GM18517 (cell line): ENCODE measurements around the gene WWOX.
A peak's percentile ranks its signal among the peaks of the same experiment; 100 is the strongest.

Source experiments
- ATAC-seq: cut with Tn5 transposase; IDR thresholded peaks from one replicate; pipeline ENCODE4 v1.9.1; 2021; ENCODE audit warnings: mild to moderate bottlenecking, moderate library complexity; ENCODE audit not compliant: unreplicated experiment

The WWOX gene

DNA sequence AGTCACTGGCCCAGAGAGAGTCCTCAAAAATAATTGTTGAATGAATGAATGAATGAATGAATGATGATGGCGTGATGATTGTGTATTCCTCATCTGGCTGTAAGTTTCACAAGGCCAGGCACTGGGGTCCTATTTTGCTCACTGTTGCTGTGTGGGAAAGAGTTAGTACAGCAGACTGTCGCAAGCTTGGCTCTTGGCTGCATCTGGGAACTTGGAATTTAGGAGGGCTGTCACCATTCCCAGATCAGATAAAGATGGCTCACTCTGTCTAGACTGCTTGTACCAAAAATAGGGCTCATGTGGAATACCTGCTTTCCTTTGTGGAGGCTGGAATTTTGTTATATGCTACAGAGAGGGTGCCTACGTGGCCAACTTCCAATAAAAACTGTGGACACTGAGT is 530.6 kb downstream of the WWOX start:
- ATAC-seq: no peak

DNA sequence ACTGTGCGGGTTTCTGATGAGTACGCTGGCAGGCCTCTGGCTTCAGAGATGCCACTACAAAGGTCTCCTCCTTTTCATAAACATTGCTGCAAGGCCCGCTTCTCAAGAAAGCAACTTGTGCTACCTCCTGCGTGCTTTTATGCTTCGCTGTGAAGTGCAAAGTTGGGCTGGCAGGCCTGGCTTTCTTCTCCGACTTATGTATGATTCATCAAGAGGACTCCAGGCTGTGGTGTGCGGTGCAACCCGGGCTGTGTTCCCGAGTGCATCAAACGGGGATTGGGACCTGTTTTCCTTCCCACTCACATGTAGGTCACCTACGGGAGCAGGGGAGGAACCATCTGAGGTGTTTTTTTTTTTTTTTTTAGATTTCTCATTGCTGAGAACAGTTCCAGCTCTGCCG is 534.1 kb downstream of the WWOX start:
- ATAC-seq: no peak

DNA sequence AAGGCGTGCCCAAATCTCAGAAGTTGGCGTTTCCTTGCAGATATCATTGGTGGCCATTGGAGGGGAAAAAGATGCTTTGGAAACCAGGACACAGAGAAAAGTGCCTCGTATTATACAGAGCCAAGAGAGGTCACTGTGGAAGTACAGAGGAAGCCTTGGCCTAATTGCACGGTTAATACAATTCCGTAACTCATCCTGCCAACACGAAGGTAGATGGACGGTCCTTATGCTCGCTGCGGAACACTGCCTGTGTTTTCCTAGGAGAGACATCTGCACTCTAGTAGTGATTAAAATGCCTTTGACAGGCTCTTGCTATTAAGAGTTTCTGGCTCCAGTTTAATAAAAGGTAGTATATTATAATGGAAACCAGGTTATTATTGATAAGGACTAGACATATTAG is 536.4 kb downstream of the WWOX start:
- ATAC-seq: no peak

DNA sequence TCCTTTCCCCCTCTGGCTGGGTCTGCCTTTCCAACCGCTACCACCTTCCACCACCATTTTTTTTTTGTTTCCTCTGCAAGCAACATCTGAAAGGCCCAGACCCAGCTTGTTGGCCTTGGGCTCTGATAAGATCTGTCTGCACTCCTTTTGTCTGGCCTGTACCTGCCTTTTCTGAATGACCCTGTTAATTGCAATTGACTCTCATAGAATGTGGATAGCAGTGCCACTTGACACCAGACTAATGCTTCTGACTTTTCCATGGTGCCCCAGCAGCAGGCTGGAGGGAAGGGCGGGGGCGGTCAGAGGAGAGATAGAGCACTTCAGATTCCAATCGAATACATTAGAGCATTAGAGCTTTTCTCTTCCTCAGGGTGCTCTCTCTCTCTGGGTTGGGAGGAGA is 538.9 kb downstream of the WWOX start:
- no peak for ATAC-seq

DNA sequence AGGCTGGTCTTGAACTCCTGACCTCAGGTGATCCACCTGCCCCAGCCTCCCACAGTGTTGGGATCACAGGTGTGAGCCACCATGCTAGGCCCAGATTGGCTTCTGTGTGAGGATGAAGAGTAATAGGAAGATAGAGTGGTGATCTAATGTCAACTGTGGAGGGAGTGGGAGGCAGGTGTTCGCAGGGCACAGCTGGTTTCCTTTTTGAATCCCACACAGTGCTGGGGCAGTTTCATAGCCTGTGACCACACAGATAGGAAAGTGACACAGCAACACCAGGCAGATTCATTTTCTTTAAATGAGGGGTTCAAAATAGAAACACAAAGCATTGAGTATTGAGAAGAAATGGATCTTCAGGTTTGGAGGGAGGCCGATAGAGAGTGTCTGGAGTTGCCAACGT is 540.3 kb downstream of the WWOX start:
- ATAC-seq: peak; percentile 70

DNA sequence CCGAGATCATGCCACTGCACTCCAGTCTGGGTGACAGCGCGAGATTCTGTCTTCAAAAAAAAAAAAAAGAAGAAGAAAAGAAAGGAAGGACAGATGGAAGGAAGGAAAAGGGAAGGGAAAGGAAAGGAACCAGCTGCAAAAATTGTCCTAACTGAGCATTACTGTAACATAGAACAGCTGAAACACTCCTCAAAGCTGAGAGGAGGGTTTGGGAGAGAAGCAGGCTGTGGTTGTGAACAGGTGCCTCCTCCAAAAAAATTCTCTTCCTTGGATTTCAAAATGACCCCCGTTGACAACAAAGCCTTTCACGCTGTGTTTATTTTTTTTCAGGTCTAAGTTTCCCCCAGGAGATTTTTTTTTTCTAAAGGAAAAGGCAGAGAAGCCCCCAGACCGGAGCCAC is 541.4 kb downstream of the WWOX start:
- no peak for ATAC-seq

DNA sequence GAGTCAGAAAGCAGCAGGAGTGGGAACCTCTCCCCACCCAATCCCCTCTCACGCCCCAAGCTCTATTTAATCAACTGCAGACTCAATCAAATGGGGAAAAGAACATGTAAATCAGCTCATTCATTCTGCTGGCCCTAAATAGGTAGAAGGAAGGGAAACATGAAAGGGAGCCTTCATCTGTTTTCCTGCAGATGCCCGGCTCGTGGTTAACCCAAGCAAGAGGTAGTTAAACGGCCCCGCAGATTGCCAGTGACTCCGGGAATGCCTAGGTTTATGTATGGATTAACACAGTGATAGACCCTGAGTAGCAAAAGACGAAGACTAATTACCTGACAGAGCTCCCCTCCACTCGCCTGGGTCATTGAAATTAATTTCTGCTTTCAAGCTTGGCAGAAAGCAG is 542.0 kb downstream of the WWOX start:
- ATAC-seq: no peak

DNA sequence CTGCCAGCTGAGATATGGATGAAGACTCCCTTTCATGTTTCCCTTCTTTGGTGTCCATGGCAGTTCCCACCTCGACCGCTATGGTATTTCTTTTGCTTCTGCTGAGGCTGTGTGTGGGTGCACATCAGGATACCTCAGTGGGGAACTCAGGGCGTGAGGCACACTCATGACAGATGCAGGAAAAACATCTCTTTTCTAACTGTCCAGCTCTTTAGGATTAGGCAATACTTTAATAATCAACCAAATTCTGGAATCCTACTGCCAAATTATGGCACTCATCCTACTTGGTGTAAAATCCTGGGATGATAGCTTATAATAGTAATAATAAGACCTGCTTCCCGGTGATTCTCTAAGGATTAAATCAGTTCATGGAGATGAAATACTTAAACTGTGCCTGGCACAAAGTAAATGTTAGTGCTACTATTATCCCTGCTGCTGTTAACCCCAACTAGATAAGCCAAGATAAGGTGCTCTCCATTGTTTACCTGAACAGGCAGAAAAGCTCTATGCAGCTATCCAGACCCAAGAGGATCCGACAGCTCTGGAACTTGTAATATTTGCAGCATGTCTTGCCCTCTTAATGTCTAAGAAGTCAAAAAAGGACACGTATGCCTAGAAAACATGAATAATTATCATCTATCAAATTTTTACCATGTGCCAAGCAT is 543.3 kb downstream of the WWOX start:
- no peak for ATAC-seq

DNA sequence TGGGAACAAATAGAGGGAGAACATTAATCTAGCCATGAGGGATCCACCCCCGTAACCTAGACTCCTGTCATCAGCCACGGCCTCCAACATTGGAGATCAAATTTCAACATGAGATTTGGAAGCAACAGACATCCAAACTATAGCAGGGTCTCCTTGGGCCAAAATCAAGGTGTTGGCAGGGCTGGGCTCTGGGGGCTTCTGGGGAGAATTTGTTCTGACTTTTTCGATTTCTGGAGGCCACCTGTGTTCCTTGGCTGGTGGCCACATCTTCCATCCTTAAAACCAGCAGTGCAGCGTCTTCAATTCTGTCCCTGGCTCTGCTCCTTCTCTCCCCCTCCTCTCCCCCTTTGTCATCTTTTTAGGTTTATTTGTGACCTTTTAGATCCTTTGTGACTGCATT is 546.2 kb downstream of the WWOX start:
- no peak for ATAC-seq

DNA sequence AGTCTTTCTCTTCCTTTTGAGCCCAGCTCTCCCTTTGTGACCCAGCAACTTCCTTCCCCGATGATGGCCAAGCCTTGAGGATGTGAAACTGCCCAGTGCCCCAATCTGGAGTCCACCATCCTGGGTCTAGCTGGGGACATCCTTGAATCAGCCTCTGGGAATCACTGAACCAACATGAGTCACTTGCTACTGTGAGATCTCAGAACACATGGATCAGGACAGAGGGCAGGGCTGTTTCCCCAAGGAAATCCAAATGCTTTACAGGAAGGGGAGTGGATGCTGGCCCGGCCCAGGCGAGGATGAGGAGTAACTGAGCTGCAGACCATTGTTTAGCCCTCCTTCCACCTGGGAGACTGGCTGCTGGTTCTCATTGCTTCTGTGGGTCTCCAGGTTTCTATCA is 547.6 kb downstream of the WWOX start:
- no peak for ATAC-seq

DNA sequence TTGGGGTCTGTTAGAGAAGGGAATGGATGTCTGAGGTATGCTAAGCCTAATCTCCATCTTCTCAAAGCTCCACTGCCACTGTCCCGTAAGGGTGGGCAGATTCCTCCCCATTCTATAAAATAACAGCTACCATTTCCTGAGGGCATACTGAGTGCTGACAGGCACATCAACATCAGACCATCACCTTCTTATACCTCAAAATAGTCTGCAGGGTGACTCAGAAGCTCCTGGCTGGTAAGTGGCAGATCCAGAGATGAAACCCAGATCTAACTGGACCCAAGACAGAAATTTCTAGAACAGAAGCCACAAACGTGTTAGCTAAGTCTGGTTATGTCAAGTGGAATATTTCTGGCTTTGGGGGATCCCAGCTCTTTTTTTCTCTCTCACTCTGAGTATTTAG is 548.0 kb downstream of the WWOX start:
- ATAC-seq: no peak

DNA sequence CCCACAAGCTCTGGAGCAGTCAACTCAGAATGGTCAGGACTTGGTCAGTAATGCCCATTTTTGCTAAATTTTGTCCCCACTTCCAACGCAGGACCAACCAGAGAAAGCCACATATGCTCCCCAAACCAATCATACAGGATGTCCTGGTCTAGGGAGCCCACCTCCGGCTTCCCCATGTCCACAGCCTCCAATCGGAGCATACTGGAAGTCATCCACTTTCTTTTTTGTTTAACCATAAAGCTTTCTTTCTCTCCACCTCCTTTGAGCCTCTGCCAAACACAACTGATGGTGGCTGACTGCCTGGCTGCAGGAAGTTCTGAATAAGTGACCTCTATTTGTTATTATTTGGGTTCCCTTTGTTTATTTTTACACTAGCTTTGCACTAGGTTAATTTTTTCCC is 549.1 kb downstream of the WWOX start:
- no peak for ATAC-seq

DNA sequence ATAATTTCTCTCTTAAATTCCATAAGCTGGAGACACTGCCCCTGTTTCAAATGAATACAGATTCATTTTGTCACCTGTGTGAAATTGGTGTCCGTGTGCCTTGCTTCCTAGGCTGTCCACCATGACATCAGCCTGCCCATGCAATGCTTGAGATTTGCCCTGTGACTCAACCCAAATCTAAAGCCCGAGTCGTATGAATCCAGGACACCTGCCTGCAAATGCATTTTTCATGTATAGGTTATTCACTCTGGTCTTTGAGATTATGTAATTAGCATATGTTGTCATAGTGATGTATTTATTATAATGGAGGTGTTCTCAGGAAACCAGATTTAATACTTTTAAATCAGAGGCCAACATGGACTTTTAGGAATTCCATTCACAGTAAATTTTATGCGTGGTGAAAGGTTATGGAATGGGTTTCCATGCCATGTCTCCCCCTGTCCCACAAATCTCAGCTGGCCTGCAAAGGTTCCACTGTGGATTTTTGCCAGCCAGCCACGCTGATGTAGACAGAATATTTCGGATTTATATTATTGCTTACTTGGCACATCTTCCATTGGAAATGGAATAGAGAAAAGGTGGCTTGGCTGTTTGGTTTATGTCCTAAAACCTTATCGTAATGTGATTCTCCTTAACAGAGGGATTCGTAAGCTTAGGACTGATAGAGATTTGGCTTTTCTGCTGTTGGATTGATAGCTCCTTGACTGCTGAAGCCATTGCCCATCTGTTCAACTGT is 551.1 kb downstream of the WWOX start:
- no peak for ATAC-seq

DNA sequence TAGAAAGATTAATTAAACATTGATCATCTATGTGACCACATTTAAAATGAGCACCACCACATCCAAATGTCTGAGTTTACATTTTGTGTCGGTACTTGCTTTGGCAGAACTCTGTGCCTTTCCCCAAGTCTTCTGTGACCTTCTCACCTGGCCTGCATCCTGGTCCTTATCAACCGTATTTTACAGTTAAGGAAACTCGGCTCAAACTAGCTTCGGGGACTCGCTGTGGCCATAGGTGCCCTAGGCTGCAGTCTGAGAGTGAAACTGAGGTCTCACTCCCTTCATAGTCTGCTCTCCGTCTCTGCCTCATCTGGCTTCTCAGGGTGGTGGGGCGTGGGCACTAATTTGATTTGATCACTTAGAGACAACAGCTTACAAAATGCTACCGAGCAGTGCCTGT is 555.5 kb downstream of the WWOX start:
- no peak for ATAC-seq

DNA sequence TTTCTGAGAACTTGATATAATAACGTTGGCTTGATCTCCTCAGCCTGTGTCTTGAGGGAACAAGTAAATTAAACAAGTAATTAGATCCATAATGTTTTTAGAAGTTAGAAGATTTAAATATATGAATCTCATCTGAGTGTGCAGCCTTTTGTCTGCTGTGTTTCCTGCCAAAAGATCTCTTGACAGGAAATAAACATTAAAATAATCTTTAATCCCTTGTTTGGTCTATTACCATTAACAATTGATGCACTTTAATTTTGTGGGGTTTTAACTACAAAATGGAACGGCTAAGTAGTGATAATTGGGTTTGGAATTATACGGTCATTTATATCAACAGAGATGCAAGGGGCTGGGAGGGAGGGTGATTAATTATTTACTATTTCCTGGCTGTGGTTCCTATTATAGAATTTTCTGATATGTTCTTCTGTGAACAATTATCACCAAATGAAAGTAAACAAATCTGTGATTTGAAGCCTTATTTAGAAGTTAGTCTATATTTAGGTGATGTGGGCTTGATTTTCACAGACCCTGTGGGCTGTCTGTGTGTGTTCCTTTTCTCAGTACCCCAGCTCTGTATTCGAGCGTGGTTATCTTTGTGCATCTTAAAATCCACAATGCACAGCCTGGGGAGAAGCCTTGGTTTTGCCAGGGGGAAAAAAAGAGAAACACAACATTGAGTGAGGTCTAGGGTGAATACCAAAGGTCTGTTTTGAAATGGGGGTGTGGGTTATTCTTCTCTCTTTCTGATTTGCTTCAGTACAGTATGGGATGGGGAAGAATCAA is 556.1 kb downstream of the WWOX start:
- no peak for ATAC-seq

DNA sequence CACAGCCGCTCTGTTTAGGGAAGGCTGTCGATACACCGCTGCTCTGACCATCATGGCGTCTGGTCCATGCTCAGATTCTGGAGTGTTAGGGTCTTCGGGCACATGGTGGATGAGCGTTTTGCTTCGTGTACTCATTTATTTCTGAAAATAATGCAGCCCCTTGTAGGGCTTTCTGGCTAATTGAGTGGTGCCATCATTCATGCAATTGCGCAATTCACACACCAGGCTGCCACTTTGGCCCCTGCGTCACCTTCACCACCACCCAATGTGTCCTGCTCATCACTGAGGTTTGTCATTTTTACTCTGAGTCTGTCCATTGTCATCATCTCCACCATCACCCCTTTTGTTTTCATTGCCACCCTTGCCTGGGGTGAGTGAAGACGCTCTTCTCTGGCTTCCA is 557.4 kb downstream of the WWOX start:
- no peak for ATAC-seq

DNA sequence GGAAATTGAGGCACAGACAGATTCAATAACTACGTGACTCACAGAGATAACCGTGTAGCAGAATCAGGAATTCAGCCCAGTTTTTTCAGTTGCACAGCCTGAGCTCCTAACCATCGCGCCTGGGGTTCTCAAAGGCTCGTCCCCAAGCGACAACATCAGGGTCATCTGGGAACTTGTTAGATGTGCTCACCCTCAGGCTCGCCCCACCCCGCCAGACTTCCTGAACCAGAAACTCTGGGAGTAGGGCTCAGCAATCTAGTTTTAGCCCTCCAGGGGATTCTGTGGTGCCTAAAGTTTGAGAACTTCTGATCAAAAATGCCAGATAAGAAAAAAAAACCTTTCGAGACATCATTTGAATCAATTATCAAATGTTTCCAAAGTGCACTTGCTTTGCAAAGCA is 559.8 kb downstream of the WWOX start:
- no peak for ATAC-seq

DNA sequence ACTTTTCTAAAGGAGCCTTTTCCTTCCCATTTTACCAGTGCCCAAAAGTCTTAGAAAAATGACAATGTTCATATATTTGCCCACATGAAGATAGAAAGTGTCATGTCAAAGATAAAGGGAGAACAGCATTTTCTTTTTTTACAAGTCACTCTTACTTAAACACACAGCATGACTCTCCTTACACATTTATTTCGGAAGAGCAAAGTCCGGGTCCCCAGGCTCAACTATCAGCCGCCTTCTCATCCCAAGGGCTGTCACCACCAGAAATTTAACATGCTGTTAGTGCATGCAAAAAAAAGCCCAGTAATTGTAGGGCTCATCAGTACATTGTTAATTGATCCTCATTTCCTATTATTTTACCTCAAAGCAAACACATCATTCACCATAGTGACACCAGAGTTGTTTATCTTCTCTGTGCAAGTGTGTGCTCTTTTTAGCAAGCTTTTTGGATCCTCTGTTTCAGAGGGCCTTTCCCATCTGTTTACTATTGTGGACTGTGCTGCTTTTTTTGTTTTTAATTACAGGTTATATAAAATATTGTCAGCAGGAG is 560.3 kb downstream of the WWOX start:
- no peak for ATAC-seq

DNA sequence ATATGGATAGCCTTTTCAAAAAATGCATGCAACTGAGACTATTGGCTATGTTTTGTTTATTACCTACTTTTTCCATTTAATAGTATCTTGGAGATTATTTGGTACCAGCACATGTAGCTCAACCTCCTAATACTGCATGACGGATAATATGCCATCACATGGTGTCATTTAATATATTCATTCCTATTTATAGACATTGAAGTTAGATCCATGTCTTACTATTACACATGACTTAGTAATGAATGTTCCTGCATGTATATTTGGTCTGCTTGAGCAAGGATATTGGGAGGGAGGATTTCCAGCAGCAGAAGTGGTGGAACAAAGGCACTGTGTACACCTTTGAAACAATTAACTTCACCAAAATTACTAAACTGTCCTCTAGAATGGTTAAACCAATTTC is 561.3 kb downstream of the WWOX start:
- ATAC-seq: no peak

DNA sequence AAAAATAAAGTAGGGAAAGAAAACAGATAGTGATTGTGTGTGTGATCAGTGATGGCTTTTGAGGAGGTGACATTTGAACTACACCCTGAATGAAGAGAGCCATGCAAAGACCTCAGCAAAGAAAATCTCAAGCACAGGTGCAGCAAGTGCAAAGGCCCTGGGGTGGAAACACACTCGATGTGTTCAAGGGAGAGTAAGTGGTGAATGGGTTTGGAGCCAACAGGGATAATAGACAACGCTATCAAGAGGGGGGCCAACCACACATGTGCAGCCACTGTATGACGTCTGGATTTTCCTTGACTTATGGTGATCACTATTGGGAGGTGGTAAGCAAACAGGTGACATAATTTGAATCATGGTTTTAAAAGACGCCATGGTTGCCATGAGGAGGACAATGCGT is 564.2 kb downstream of the WWOX start:
- ATAC-seq: no peak

DNA sequence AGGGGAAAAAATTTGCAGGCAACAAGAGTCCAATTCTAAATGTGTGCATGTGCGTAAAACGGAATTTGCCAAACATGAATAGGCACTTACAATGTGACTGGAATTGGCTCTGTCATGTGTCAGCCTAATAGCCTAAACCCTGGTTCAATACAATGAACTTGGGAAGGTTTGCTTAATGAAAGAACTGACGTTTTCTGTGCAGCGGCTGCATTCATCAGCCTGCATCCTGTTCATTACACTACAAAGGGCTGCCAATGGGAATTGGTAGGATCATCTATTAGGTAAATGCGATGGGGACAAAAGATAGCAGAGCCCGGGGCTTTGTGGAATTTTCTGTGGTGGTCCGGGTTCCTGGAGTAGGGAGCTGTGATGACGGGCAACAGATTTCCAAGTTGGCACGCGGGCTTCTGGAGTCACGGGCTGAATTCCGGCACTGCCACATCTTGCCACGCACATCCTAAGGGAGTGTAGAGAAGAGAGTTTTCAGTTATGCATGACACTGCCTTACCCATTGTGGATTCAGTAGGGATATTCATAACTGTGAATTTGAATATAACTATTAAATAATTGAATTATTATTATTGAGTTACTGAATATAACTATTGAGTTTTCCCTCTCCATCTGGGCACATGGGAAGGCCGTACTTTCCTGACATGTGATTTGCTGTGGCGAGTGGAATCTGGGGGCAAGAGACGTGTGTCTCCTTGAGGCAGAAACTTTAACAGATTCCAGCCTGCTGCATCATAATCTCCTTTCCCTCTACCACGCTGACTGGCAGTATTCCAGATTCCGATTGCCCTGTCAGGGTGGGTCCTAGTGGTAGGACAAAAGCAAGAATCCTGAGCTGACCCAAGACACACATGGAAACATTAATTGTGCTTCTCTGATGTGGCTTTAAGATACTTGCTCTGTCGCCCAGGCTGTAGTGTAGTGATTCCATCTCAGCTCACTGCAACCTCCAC is 565.6 kb downstream of the WWOX start:
- no peak for ATAC-seq
